OCI-LY7 (cell line): ENCODE data around the gene NFATC1. TPM values are rescaled to one million over a fixed set of nuclear protein-coding genes. Genes with fewer than 3 reads are reported as not detected.

Experiments
- BruUV-seq: library from RNA; stranded (reverse); fragments of 400-500 nt; replicated peaks from 2 replicates; lab custom pipeline; 2021; lab: Mats Ljungman, UMichigan
- CTCF ChIA-PET: fragments of 300-600 bp; sonication (Branson Sonifier 250); formaldehyde crosslinking; loops from one replicate; lab custom pipeline; 2022; ENCODE audit warnings: antibody characterized with exemption; ENCODE audit not compliant: unreplicated experiment; lab: Charles Lee
- POLR2A ChIA-PET: fragments of 300-600 bp; sonication (Branson Sonifier 250); formaldehyde crosslinking; loops from one replicate; lab custom pipeline; 2022; ENCODE audit warnings: antibody characterized with exemption; lab: Charles Lee
- DNase-seq: peaks from one replicate; pipeline ENCODE4 v3.0.0-alpha.2; 2015; ENCODE audit warnings: low spot score
- H2AFZ ChIP-seq: fragments of 200-600 bp; sonication (generic), shearing (Covaris generic); 2 replicates; pipeline ENCODE4 v1.6.1; 2014; ENCODE audit warnings: mild to moderate bottlenecking, antibody characterized with exemption, low read length, moderate library complexity
- H3K27ac ChIP-seq: fragments of 200-600 bp; sonication (generic); 2 replicates; pipeline ENCODE4 v1.5.1; 2014; ENCODE audit warnings: mixed run types, low read depth, mild to moderate bottlenecking, moderate library complexity, low read length, inconsistent platforms; ENCODE audit not compliant: poor library complexity, severe bottlenecking
- H3K36me3 ChIP-seq: fragments of 200-600 bp; sonication (generic); 2 replicates; pipeline ENCODE4 v1.6.1; 2014; ENCODE audit warnings: mild to moderate bottlenecking, antibody characterized with exemption, low read length, moderate library complexity, mixed read lengths; ENCODE audit not compliant: insufficient read depth
- H3K4me1 ChIP-seq: fragments of 200-600 bp; sonication (generic); 2 replicates; pipeline ENCODE4 v1.5.1; 2014; ENCODE audit warnings: mild to moderate bottlenecking, low read length; ENCODE audit not compliant: insufficient read depth, poor library complexity, severe bottlenecking
- H3K4me2 ChIP-seq: fragments of 200-600 bp; sonication (generic); 2 replicates; pipeline ENCODE4 v1.6.1; 2014; ENCODE audit warnings: mild to moderate bottlenecking, low read length
- H3K4me3 ChIP-seq: fragments of 200-600 bp; sonication (generic); 2 replicates; pipeline ENCODE4 v1.5.1; 2014; ENCODE audit warnings: mild to moderate bottlenecking, low read depth, low read length; ENCODE audit not compliant: poor library complexity, severe bottlenecking
- H3K79me2 ChIP-seq: fragments of 200-600 bp; sonication (generic); 2 replicates; pipeline ENCODE4 v1.6.1; 2016; ENCODE audit warnings: low read depth, mild to moderate bottlenecking, low read length, moderate library complexity, mixed read lengths; ENCODE audit not compliant: insufficient read depth
- H3K9me2 ChIP-seq: fragments of 200-600 bp; sonication (generic); 2 replicates; pipeline ENCODE4 v1.6.1; 2016; ENCODE audit warnings: mild to moderate bottlenecking, low read length, mixed read lengths; ENCODE audit not compliant: insufficient read depth
- H3K9me3 ChIP-seq: fragments of 200-600 bp; sonication (generic); 2 replicates; pipeline ENCODE4 v1.6.1; 2014; ENCODE audit warnings: mild to moderate bottlenecking, mixed run types, low read length, mixed read lengths
- H4K20me1 ChIP-seq: fragments of 200-600 bp; sonication (generic); 2 replicates; pipeline ENCODE4 v1.6.1; 2014; ENCODE audit warnings: mild to moderate bottlenecking, antibody characterized with exemption, low read length, moderate library complexity, mixed read lengths; ENCODE audit not compliant: insufficient read depth
- EZH2phosphoT487 ChIP-seq: fragments of 200-600 bp; sonication (generic); IDR thresholded peaks from 2 replicates; pipeline ENCODE4 v1.6.1; 2018; ENCODE audit warnings: low read depth, borderline replicate concordance, mild to moderate bottlenecking, mixed run types, antibody characterized with exemption, low read length, moderate library complexity, mixed read lengths
- intact Hi-C: fragments of 100-400 bp; cut with micrococcal nuclease; formaldehyde crosslinking; loops from one replicate; pipeline ENCODE4 v1.10.0; 2022; ENCODE audit not compliant: unreplicated experiment
- total RNA-seq, 2 experiments: library from RNA; depleted of rRNA in 1 of 2; stranded (reverse); fragments of >200 nt in 1 of 2; shearing (Covaris generic) in 1 of 2; gene quantifications; 2 replicates each; pipeline ENCODE4 v1.2.3, GENCODE V29; 2014 to 2022
- TF ChIP-seq, protein P1 (sequence below): fragments of 200-600 bp; sonication (generic); conservative IDR thresholded peaks from 2 replicates; pipeline ENCODE4 v1.5.1; 2014; ENCODE audit warnings: mild to moderate bottlenecking, antibody characterized with exemption, low read length, moderate library complexity, mixed read lengths

NFATC1 gene
- total RNA-seq, 2 experiments from 2014 or later = 23.6 to 50.4 TPM

DNA sequence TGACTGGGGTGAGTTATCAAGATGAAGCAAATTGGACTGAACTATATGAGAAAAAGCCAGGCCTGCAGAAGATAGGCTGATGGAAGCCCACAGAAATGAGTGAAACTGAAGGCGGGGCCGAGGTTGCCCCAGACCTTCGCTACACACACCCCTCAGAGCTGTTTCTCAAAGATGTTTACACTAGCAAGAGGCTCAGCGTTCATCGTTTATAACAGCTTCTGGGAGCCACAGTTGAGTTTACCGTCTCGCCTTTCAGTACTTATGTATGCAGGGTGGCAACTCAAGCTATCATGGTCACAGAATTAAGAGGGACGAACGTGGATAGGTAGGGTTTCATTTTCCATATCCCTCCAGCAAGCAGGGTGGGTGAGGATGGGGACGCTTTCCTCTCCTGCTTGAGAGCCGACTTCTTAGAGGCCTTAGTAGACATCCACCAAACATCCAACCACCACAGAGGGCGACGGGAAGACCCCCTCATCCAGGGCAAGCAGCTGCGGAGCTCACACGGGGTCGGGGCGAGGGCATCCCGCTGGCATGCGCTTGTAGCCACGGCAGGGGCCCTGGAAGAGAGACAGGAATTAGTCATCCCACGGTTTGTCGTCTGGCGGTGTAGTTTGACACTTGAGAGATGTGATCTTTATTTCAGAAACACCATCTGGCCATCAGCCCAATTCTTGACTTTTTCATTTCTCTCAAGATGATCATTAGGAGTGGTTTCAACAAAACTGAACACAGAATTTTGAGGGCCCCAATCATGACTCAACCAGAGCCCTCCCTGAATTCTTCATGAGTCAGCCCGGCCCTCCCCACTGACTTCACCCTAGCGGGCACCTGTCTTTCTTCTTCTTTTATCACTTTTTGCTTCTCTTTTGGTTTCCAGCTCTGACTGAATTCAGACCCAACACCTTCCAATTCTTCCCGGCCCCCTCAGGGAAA, 174.8 kb downstream of the NFATC1 start:
- intact Hi-C loops = no loop called here
- H3K79me2 ChIP-seq = no peaks in the 10 kb centered on the region
- POLR2A ChIA-PET = no interaction called here
- H3K27ac ChIP-seq = no peak overlapping the region
- H3K9me3 ChIP-seq = no peaks in the 10 kb centered on the region
- no peak overlapping the region for H3K4me2 ChIP-seq
- no TSS peak for BruUV-seq
- H3K4me3 ChIP-seq = no peak overlapping the region
- H4K20me1 ChIP-seq = no peaks in the 10 kb centered on the region
- no peaks in the 10 kb centered on the region for H3K36me3 ChIP-seq
- no peak for DNase-seq
- no peak for TF ChIP-seq EZH2phosphoT487
- TF ChIP-seq, protein P1, sequence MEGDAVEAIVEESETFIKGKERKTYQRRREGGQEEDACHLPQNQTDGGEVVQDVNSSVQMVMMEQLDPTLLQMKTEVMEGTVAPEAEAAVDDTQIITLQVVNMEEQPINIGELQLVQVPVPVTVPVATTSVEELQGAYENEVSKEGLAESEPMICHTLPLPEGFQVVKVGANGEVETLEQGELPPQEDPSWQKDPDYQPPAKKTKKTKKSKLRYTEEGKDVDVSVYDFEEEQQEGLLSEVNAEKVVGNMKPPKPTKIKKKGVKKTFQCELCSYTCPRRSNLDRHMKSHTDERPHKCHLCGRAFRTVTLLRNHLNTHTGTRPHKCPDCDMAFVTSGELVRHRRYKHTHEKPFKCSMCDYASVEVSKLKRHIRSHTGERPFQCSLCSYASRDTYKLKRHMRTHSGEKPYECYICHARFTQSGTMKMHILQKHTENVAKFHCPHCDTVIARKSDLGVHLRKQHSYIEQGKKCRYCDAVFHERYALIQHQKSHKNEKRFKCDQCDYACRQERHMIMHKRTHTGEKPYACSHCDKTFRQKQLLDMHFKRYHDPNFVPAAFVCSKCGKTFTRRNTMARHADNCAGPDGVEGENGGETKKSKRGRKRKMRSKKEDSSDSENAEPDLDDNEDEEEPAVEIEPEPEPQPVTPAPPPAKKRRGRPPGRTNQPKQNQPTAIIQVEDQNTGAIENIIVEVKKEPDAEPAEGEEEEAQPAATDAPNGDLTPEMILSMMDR = no peak
- CTCF ChIA-PET = no interaction called here
- H3K4me1 ChIP-seq = no peaks in the 10 kb centered on the region
- H3K9me2 ChIP-seq = no peaks in the 10 kb centered on the region
- no peak overlapping the region for H2AFZ ChIP-seq

DNA sequence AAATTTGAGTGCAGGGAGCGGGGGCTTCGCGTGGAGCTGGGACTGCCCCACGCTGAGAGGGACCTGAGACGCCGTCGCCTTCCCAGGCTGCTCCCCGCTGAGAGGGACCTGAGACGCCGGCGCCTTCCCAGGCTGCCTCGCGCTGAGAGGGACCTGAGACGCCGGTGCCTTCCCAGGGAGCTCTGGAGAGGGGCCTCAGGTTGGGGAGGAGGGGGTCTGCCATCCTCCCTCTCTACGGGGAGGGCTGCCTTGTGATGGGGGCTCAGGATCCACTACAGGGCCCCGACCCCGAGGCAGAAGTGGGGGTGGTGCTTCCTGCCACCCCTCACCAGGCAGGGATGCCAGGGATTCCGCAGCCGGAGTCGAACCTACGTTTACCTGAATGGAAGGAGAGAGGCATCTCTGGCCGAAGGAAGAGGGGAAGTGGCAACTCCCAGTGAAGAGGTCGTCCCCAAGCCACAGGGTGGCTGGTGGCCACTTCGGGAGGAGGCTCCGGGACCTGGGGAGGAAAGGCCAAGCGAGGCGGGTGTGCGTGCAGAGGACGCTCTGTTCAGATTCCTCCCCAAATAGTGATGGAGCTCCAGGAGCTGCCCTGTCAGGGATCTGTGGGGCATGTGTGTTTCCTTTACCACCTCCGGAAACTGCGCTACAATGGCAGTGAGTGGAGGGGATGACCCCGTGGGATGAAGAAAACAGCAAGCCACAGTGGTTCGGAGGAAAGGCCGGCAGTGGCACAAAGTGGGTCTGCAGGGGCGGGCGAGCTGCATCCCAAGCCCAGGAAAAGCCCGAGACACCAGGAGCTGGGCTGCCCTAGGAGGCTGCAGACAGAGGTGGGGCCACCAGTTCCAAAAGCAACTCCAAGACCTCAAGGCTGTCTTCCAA, 175.7 kb downstream of the NFATC1 start:
- POLR2A ChIA-PET = no interaction called here
- no peak for DNase-seq
- no peaks in the 10 kb centered on the region for H4K20me1 ChIP-seq
- H2AFZ ChIP-seq = no peak overlapping the region
- TF ChIP-seq EZH2phosphoT487 = no peak
- TF ChIP-seq, protein P1 = no peak
- intact Hi-C loops = no loop called here
- CTCF ChIA-PET = no interaction called here
- H3K36me3 ChIP-seq = no peaks in the 10 kb centered on the region
- H3K9me2 ChIP-seq = no peaks in the 10 kb centered on the region
- no peaks in the 10 kb centered on the region for H3K79me2 ChIP-seq
- no peaks in the 10 kb centered on the region for H3K9me3 ChIP-seq
- H3K4me3 ChIP-seq = no peak overlapping the region
- H3K4me1 ChIP-seq = no peaks in the 10 kb centered on the region
- no TSS peak for BruUV-seq
- no peak overlapping the region for H3K27ac ChIP-seq
- H3K4me2 ChIP-seq = no peak overlapping the region
